IgD-negative memory B cell (primary cell): ENCODE results near the gene SF3B3. TPM values are rescaled to one million over a fixed set of nuclear protein-coding genes. Genes with fewer than 3 reads are reported as not detected.

Source experiments
- H3K27ac Mint-ChIP-seq, 3 donors: one replicate each; pipeline ENCODE4 v1.8.0; 2020 to 2022; ENCODE audit warnings: mild to moderate bottlenecking in 3 of 3, mixed read lengths in 3 of 3, moderate library complexity in 1 of 3
- H3K27me3 Mint-ChIP-seq: one replicate; pipeline ENCODE4 v1.8.0; 2021; ENCODE audit warnings: mixed read lengths
- H3K36me3 Mint-ChIP-seq: one replicate; pipeline ENCODE4 v1.8.0; 2020; ENCODE audit warnings: mild to moderate bottlenecking, mixed read lengths
- H3K4me1 Mint-ChIP-seq, 3 donors: one replicate each; pipeline ENCODE4 v1.8.0; 2020 to 2022; ENCODE audit warnings: mixed read lengths in 3 of 3, mild to moderate bottlenecking in 1 of 3
- H3K4me3 Mint-ChIP-seq, 4 donors: one replicate each; pipeline ENCODE4 v1.8.0; 2020 to 2022; ENCODE audit warnings: mild to moderate bottlenecking in 4 of 4, mixed read lengths in 4 of 4, moderate library complexity in 3 of 4
- H3K9me3 Mint-ChIP-seq, 3 donors: one replicate each; pipeline ENCODE4 v1.8.0; 2020 to 2021; ENCODE audit warnings: mixed read lengths in 3 of 3, mild to moderate bottlenecking in 1 of 3
- polyA plus RNA-seq: library from polyadenylated mRNA; unstranded; fragments of 300-500 nt; fragmentation: Illumina TruSeq; gene quantifications from one replicate; pipeline ENCODE4 v1.2.3, GENCODE V29; 2021

Gene SF3B3
- 122 TPM for polyA plus RNA-seq

DNA sequence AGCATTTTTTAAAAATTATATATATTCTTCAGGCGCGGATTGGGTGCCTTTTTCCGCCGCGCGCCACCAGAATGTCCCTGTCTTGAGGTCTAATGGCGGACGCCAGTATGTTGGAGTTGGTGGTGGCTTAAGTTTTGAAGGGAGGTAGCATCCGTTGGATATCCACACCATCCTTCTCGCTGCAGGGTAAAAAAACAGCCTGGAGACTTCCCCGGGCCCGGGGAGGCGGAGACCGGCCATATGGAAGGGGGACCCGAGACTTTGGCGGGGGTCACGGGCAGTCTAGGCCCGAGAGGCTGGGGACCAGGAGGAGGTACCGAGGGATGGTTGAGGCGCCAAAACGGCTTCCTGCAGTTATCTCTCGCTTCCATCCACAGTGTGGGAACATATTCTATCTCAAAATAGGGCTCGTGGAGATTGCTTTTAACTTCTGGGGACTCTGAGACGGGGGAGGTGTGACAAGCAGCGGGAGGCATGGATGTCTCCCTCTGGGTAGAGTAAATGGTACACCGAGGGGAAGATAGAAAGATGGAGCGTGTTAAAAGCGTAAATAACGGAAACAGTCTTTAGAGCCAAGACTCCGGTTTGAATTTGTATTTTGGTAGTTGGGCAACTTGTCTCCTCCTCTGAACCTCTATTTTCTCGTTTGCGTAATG is at the start of gene SF3B3:
Gene SF3B3, plus strand, starts transcription at position 74 of the 656 bp plus-strand sequence. CDS start 2,841 bp downstream, outside the sequence.
- Mint-ChIP-seq H3K27me3 (no peaks in the 10 kb centered on the region), H3K4me1 (peaks cover 32 to 46% (median 36%) of the 10 kb centered on the region in 3 donors), H3K9me3 (peaks cover 0 to 2% (median 0%) of the 10 kb centered on the region in 3 donors), H3K27ac (peak within 1 kb of the TSS; percentile 97 to 100 (median 99)), H3K36me3 (no peaks in the 10 kb centered on the region), H3K4me3 (peak within 1 kb of the TSS; percentile 95 to 100 (median 98))

DNA sequence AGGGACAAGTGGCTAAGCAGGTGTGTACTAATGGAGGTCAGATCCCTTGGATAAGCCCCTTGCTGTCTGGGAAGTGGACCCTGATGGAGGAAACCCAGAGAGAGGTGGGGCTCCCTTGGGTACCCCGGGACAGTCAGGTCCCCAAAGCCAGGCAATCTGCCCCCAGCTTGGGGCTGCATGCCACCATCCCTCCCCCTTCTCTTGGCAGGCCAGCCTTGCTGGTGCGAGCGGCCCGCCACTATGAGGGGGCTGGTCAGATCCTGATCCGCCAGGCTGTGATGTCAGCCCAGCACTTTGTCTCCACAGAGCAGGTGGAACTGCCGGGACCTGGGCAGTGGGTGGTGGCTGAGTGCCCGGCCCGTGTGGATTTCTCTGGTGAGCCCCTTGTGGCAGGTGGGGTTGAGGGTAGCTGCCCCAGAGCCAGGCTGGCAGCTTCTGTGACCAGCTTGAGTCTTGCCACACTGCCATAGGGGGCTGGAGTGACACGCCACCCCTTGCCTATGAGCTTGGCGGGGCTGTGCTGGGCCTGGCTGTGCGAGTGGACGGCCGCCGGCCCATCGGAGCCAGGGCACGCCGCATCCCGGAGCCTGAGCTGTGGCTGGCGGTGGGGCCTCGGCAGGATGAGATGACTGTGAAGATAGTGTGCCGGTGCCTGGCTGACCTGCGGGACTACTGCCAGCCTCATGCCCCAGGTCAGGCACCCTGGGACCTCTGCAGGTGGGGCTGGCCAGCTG is 49.1 kb upstream of the SF3B3 start:
- Mint-ChIP-seq H3K27ac (no peak overlapping the region), H3K36me3 (peaks cover 1% of the 10 kb centered on the region), H3K4me1 (peaks cover 0 to 5% (median 0%) of the 10 kb centered on the region in 3 donors), H3K27me3 (no peaks in the 10 kb centered on the region), H3K9me3 (no peaks in the 10 kb centered on the region), H3K4me3 (no peak overlapping the region)

DNA sequence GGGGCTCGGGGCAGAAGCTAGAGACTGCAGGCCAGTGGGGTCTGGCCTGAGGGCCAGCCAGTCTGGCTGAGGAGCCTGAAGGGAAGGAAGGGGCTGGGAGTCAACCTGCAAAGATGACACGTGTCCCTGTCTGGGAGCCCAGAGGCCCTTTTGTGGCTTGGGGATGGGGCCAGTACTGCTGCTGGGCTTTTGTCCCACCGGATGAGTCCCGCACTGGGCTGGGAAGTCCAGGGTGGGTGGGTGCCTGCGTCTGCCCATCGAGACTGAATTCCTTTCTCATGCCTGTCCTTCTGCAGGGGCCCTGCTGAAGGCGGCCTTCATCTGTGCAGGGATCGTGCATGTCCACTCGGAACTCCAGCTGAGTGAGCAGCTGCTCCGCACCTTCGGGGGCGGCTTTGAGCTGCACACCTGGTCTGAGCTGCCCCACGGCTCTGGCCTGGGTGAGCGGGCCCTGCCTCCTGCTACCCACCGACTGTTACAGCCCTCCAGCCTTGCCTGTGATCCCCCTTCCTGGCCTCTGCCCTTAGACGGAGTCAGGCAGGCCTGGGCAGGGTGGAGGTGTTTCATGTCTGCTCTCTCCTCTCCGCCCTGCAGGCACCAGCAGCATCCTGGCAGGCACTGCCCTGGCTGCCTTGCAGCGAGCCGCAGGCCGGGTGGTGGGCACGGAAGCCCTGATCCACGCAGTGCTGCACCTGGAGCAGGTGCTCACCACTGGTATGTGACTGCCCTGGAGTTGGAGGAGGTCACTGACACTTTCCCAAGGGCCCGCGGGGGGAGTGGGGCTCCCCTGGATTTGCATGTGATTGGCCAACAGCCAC is 48.4 kb upstream of the SF3B3 start:
- Mint-ChIP-seq H3K36me3 (peaks cover 1% of the 10 kb centered on the region), H3K4me1 (peaks cover 0 to 5% (median 0%) of the 10 kb centered on the region in 3 donors), H3K27me3 (no peaks in the 10 kb centered on the region), H3K27ac (peak overlapping the region in 1 of 3 donors; percentile 50), H3K9me3 (no peaks in the 10 kb centered on the region), H3K4me3 (no peak overlapping the region)

DNA sequence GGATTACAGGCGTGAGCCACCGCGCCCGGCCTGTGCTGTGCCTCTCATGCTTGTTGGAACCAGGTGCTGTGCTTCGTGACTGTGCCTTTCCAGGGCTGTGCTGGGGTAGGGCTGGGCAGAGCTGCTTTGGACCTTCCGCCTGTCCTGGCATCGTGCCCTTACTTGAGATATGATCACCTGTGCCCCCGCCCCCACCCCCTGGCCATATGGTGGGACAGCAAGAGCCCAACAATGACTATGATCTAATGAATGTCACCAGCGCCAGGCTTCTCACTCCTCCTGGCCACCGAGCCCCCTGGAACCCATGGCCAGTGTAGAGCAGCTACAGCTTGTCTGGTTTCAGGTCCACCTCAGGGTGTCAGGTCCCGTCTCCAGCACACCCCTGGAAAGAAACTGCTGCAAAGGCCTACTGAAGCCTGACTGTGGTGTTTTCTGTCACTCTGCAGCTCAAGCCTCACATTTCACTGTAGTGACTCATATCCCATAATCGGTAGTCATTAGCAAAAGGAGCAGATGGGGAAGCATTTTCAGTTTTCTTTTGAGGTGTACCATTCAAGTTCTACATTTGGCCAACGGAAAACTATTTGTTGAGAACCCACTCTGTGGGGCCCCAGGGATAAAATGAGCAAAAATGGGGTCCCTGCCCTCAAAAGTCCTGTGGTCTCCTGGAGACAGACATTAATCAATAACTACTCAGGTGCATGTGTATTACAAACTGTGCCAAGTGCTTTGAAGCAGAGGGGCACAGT is 47.2 kb upstream of the SF3B3 start:
- peaks cover 0 to 5% (median 0%) of the 10 kb centered on the region in 3 donors for H3K4me1 Mint-ChIP-seq
- peak overlapping the region in 1 of 4 donors; percentile 68 for H3K4me3 Mint-ChIP-seq
- peaks cover 1% of the 10 kb centered on the region for H3K36me3 Mint-ChIP-seq
- H3K27ac Mint-ChIP-seq, result no peak overlapping the region
- no peaks in the 10 kb centered on the region for H3K9me3 Mint-ChIP-seq
- no peaks in the 10 kb centered on the region for H3K27me3 Mint-ChIP-seq

DNA sequence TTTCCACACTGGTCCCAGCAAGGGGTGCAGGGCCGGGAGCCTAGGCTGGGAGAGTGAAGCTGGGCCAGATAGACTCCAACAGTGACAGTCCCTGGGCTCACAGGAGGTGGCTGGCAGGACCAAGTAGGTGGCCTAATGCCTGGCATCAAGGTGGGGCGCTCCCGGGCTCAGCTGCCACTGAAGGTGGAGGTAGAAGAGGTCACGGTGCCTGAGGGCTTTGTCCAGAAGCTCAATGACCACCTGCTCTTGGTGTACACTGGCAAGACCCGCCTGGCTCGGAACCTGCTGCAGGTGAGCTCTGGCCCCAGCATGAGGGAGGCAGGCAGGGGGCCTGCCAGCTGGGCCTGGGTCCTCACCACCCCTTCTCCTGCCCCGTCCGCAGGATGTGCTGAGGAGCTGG is 45.4 kb upstream of the SF3B3 start:
- H3K4me3 Mint-ChIP-seq, result no peak overlapping the region
- peaks cover 0 to 5% (median 0%) of the 10 kb centered on the region in 3 donors for H3K4me1 Mint-ChIP-seq
- H3K9me3 Mint-ChIP-seq, result no peaks in the 10 kb centered on the region
- H3K36me3 Mint-ChIP-seq, result peaks cover 1% of the 10 kb centered on the region
- peak overlapping the region in 1 of 3 donors; percentile 73 for H3K27ac Mint-ChIP-seq
- H3K27me3 Mint-ChIP-seq, result no peaks in the 10 kb centered on the region

DNA sequence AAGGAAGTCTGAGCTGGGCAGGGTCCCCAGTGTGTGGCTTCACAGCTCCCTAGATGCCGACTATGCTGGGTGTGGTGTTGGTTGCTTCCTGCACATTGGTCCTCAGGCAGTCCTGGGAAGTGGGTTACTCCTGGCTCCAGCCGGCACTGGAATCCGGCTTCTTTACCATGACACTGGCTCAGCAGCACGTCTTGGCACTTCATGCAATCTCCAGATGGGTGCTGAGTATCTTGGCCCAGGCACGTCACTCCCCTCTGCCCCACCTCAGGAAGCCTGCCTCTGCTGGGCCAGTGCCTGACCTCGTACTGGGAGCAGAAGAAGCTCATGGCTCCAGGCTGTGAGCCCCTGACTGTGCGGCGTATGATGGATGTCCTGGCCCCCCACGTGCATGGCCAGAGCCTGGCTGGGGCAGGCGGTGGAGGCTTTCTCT is 44.7 kb upstream of the SF3B3 start:
- Mint-ChIP-seq H3K4me3 (no peak overlapping the region), H3K36me3 (peaks cover 1% of the 10 kb centered on the region), H3K4me1 (peaks cover 0 to 5% (median 0%) of the 10 kb centered on the region in 3 donors), H3K27ac (no peak overlapping the region), H3K9me3 (no peaks in the 10 kb centered on the region), H3K27me3 (no peaks in the 10 kb centered on the region)

DNA sequence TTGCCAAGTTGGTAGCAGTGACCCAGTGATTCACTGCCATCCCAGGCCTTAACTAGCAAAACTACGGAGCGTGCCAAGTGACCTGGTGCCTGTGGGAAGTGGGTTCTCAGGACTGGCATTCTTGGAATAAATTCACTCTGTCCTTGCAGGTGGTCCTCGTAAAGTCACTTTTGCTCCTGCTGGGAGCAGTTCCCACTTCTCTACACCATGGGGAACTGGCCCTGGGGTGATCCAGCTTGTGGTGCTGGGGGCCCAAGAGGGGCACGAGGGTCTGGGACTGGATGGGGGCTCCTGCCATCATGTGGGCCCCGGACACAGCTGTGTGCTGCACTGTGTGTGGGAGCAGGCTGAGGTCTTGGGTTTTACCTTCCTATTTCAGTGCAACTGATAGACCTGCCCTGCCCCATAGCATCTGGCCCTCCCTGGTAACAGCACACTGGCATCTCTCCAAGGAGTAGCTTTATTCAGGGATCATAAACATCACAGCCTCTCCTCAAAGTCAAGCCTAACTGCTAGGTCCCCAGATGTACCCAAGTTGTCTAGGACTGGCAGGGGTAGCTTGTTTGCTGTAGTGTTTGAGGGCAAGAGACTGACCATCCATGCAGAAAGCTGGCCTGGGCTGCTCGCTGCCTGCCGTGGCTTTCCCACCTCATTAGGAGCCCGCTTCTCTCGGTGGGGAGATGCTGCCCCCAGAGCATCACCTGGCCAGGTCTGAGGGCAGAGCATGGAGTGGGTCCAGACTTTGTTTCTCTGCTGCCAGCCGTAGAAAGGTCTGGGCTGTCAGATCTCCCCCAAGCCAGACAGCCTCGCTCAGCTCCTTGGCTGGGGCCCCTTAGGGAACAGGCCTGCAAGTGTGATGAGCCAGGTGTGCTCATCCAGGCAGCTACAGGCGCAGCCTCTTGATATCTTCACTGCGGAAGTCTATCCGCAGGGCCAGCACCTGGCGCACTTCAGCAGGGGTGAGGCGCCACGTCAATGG is 43.2 kb upstream of the SF3B3 start:
- Mint-ChIP-seq H3K27ac (peak overlapping the region in 1 of 3 donors; percentile 35), H3K36me3 (peaks cover 1% of the 10 kb centered on the region), H3K4me3 (no peak overlapping the region), H3K27me3 (no peaks in the 10 kb centered on the region), H3K4me1 (peaks cover 0 to 5% (median 0%) of the 10 kb centered on the region in 3 donors), H3K9me3 (no peaks in the 10 kb centered on the region)

DNA sequence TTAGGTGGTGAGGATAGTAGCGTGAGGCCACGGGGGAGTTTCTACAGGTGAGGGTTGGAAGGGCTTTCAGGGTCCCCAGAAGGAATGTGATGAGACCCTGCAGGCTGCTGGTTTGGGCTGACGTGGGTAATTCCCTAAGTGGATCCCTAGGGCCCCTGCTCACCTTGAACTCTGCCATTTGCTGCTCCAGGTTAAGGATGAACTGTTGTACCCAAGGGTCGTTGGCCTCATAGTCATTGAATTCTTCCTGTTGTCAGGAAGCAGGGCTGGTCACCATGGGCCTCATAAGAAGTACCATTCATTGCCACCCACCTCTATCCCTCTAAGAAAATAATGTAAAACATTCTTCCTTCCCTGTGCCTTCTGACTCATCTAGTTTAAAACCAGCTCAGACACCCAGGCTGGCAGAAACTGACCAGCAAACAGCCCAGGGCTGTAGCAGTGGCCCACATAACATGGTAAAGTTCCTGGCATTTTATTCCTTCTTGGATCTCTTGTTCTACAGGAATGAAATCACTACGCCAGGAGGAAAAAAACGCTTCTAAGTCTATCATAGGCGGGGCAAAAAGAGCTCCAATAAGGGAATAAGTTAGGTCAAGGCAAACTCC is 41.6 kb upstream of the SF3B3 start:
- Mint-ChIP-seq H3K27ac (peak overlapping the region in 1 of 3 donors; percentile 31), H3K4me3 (peak overlapping the region in 1 of 4 donors; percentile 6), H3K27me3 (no peaks in the 10 kb centered on the region), H3K9me3 (no peaks in the 10 kb centered on the region), H3K36me3 (peaks cover 1% of the 10 kb centered on the region), H3K4me1 (no peaks in the 10 kb centered on the region)

DNA sequence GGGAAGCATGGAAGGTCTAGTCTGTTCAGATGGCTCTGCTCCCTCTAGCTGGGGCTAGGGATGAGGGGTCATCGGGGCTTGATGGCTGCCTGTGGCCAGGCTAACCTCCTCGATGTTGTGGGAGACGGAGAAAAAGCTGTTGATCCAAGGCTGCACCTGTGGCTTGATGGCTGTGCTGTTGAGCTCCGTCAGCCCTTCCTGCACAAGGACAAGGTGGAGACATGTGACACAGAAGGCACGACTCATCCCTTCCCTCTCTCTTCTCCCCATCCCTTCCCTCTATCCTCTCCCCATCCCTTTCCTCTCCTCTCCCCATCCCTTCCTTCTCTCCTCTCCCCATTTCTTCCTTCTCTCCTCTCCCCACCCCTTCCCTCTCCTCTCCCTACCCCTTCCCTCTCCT is 41.0 kb upstream of the SF3B3 start:
- Mint-ChIP-seq H3K27ac (no peak overlapping the region), H3K4me1 (no peaks in the 10 kb centered on the region), H3K4me3 (no peak overlapping the region), H3K27me3 (no peaks in the 10 kb centered on the region), H3K9me3 (no peaks in the 10 kb centered on the region), H3K36me3 (peaks cover 1% of the 10 kb centered on the region)

DNA sequence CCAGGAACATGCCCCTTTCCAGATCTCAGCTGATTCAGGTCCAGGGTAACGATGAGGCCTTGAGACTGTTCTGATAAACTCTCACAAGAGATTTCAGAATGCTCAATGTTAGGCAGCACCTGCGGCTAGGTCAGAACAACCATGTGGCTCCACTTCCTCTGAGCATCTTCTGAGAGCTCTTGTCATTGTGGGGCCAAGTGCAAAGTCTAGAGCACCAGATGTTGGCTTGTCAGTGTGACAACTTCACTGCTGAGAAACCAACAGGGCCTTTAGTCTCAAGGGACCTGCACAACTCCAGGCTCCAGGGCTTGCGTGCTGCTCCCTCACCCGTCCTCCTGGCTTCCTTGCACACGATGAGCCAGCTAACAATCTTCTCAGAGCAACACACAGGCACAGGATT is 40.2 kb upstream of the SF3B3 start:
- Mint-ChIP-seq H3K27me3 (no peaks in the 10 kb centered on the region), H3K36me3 (peaks cover 1% of the 10 kb centered on the region), H3K4me3 (no peak overlapping the region), H3K27ac (no peak overlapping the region), H3K4me1 (no peaks in the 10 kb centered on the region), H3K9me3 (no peaks in the 10 kb centered on the region)

DNA sequence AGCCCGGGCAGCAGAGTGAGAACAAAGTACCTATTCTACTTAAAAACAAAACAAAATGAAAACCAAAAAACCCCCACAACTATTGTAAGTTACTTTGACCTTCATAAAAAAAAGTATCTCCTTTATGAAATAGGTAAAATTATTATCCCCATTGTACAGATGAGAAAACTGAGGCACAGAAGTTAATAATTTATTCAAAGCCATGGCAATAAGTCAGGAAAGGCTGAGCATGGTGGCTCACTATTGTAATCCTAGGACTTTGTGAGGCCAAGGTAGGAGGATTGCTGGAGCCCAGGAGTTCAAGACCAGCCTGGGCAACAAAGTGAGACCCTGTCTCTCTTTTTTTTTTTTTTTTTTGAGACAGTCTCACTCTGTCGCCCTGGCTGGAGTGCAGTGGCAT is 38.7 kb upstream of the SF3B3 start:
- no peaks in the 10 kb centered on the region for H3K4me1 Mint-ChIP-seq
- peaks cover 1% of the 10 kb centered on the region for H3K36me3 Mint-ChIP-seq
- no peak overlapping the region for H3K4me3 Mint-ChIP-seq
- no peaks in the 10 kb centered on the region for H3K27me3 Mint-ChIP-seq
- no peak overlapping the region for H3K27ac Mint-ChIP-seq
- H3K9me3 Mint-ChIP-seq, result no peaks in the 10 kb centered on the region

DNA sequence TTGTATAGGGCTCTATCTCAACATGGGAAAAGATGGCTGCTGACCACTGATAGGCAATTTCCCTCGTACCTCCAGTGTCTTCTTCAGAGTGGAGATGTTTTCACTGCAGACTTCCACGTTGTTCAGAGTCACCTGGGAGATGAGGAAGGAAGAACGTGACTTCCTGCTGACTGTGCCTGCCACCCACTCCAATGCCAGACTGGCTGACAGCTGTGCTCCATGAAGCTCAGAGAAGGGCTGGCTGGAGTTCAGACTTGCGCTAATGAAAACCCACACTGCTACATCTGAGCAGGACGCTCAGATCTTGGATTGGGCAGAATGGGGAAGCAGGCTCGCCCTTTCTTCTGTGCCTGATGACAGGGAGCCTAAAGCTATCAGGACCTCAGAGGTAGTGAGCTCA is 33.4 kb upstream of the SF3B3 start:
- Mint-ChIP-seq H3K27me3 (no peaks in the 10 kb centered on the region), H3K27ac (no peak overlapping the region), H3K36me3 (peaks cover 5% of the 10 kb centered on the region), H3K4me1 (peaks cover 0 to 5% (median 0%) of the 10 kb centered on the region in 3 donors), H3K4me3 (no peak overlapping the region), H3K9me3 (no peaks in the 10 kb centered on the region)

DNA sequence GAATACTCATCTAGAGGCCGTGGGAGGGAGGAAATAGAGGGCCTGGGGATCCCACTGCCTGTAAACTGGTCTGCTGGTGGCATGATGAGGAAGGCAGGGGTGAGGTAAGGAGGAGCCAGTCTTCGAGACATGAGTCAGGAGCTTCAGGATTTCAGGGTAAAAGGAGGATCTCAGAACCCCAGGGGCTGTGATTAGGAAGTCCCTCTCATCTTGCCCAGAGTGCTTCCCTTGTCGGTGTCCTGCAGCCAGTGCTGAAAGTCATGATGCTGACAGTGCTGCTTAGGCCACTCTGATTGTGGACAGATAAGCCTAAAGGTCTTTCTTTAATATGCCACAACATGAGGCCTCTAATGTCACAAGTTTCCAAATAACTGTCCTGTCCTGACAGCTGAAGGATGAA is 29.8 kb upstream of the SF3B3 start:
- peaks cover 4% of the 10 kb centered on the region for H3K36me3 Mint-ChIP-seq
- no peaks in the 10 kb centered on the region for H3K9me3 Mint-ChIP-seq
- H3K27me3 Mint-ChIP-seq, result no peaks in the 10 kb centered on the region
- no peak overlapping the region for H3K27ac Mint-ChIP-seq
- H3K4me3 Mint-ChIP-seq, result no peak overlapping the region
- peaks cover 0 to 5% (median 0%) of the 10 kb centered on the region in 3 donors for H3K4me1 Mint-ChIP-seq
